ENCODE results near the gene ADCK2.
A peak's percentile ranks its signal among the peaks of the same experiment; 100 is the strongest.

ADCK2 gene

GRCh38 chr7:140654661-140655060 is 18.1 kb upstream of the ADCK2 start:
- no peaks in the 10 kb centered on the region for H3K9me3 ChIP-seq (ENCODE audit: insufficient read depth, low read depth, low read length)
- no peaks in the 10 kb centered on the region for H3K9me2 ChIP-seq (replicated peaks; ENCODE audit: low read depth, low read length)
- no peaks in the 10 kb centered on the region for H3K79me2 ChIP-seq (ENCODE audit: insufficient read depth, low read length)
- H3F3A ChIP-seq (ENCODE audit: low read depth): no peaks in the 10 kb centered on the region
- H3K4me2 ChIP-seq (ENCODE audit: low read depth, low read length, poor library complexity, severe bottlenecking): no peak overlapping the region
- H3K4me3 ChIP-seq (ENCODE audit: low read length, poor library complexity, severe bottlenecking): no peak overlapping the region
- H3K36me3 ChIP-seq (ENCODE audit: insufficient read depth, low read length): no peaks in the 10 kb centered on the region
- no peak overlapping the region for H3K9ac ChIP-seq (ENCODE audit: low read depth, low read length, poor library complexity, severe bottlenecking)
- H2AFZ ChIP-seq (ENCODE audit: low read length): no peak overlapping the region
- TF ChIP-seq EZH2phosphoT487 (IDR thresholded peaks at IDR 0.05; ENCODE audit: borderline replicate concordance): no peak
- no peak for TF ChIP-seq CTCF (conservative IDR thresholded peaks at IDR 0.05; ENCODE audit: low read length)
- no peaks in the 10 kb centered on the region for H3K27me3 ChIP-seq (ENCODE audit: insufficient read depth, low read length, poor library complexity, severe bottlenecking)
- H4K20me1 ChIP-seq (ENCODE audit: insufficient read depth, low read length, poor library complexity, severe bottlenecking): no peaks in the 10 kb centered on the region
- peaks cover 5% of the 10 kb centered on the region for H3K4me1 ChIP-seq (ENCODE audit: insufficient read depth, low read length, poor library complexity, severe bottlenecking)

GRCh38 chr7:140655511-140656408 is 17.0 kb upstream of the ADCK2 start:
- H3K4me3 ChIP-seq (ENCODE audit: low read length, poor library complexity, severe bottlenecking): no peak overlapping the region
- H3K9me3 ChIP-seq (ENCODE audit: insufficient read depth, low read depth, low read length): no peaks in the 10 kb centered on the region
- H3K4me1 ChIP-seq (ENCODE audit: insufficient read depth, low read length, poor library complexity, severe bottlenecking): peaks cover 5% of the 10 kb centered on the region
- no peak overlapping the region for H3K9ac ChIP-seq (ENCODE audit: low read depth, low read length, poor library complexity, severe bottlenecking)
- H3F3A ChIP-seq (ENCODE audit: low read depth): no peaks in the 10 kb centered on the region
- H3K27me3 ChIP-seq (ENCODE audit: insufficient read depth, low read length, poor library complexity, severe bottlenecking): no peaks in the 10 kb centered on the region
- H3K9me2 ChIP-seq (replicated peaks; ENCODE audit: low read depth, low read length): no peaks in the 10 kb centered on the region
- TF ChIP-seq EZH2phosphoT487 (IDR thresholded peaks at IDR 0.05; ENCODE audit: borderline replicate concordance) (no peak), CTCF (conservative IDR thresholded peaks at IDR 0.05; ENCODE audit: low read length) (no peak)
- no peaks in the 10 kb centered on the region for H3K36me3 ChIP-seq (ENCODE audit: insufficient read depth, low read length)
- H4K20me1 ChIP-seq (ENCODE audit: insufficient read depth, low read length, poor library complexity, severe bottlenecking): no peaks in the 10 kb centered on the region
- peak overlapping the region; percentile 91; the same call in 1 of the 2 replicates for H2AFZ ChIP-seq (ENCODE audit: low read length)
- H3K79me2 ChIP-seq (ENCODE audit: insufficient read depth, low read length): no peaks in the 10 kb centered on the region
- H3K4me2 ChIP-seq (ENCODE audit: low read depth, low read length, poor library complexity, severe bottlenecking): peak overlapping the region; percentile 54

GRCh38 chr7:140656548-140657515 is 15.9 kb upstream of the ADCK2 start:
- H4K20me1 ChIP-seq (ENCODE audit: insufficient read depth, low read length, poor library complexity, severe bottlenecking): no peaks in the 10 kb centered on the region
- H3K27me3 ChIP-seq (ENCODE audit: insufficient read depth, low read length, poor library complexity, severe bottlenecking): no peaks in the 10 kb centered on the region
- H3K9ac ChIP-seq (ENCODE audit: low read depth, low read length, poor library complexity, severe bottlenecking): peak overlapping the region; percentile 48
- no peaks in the 10 kb centered on the region for H3K36me3 ChIP-seq (ENCODE audit: insufficient read depth, low read length)
- peak overlapping the region; percentile 54 for H3K4me2 ChIP-seq (ENCODE audit: low read depth, low read length, poor library complexity, severe bottlenecking)
- no peaks in the 10 kb centered on the region for H3K79me2 ChIP-seq (ENCODE audit: insufficient read depth, low read length)
- H3F3A ChIP-seq (ENCODE audit: low read depth): no peaks in the 10 kb centered on the region
- peak overlapping the region; percentile 91 for H2AFZ ChIP-seq (ENCODE audit: low read length)
- no peak for TF ChIP-seq CTCF (conservative IDR thresholded peaks at IDR 0.05; ENCODE audit: low read length)
- no peak for TF ChIP-seq EZH2phosphoT487 (IDR thresholded peaks at IDR 0.05; ENCODE audit: borderline replicate concordance)
- no peaks in the 10 kb centered on the region for H3K9me2 ChIP-seq (replicated peaks; ENCODE audit: low read depth, low read length)
- no peaks in the 10 kb centered on the region for H3K9me3 ChIP-seq (ENCODE audit: insufficient read depth, low read depth, low read length)
- no peak overlapping the region for H3K4me3 ChIP-seq (ENCODE audit: low read length, poor library complexity, severe bottlenecking)
- peaks cover 5% of the 10 kb centered on the region for H3K4me1 ChIP-seq (ENCODE audit: insufficient read depth, low read length, poor library complexity, severe bottlenecking)

All from Loucy (cell line).